HK-2 (cell line): ENCODE measurements around the gene ASPG.

Experiments
- DNase-seq: peaks from one replicate; pipeline ENCODE4 v3.0.0-alpha.2; 2018; ENCODE audit not compliant: unreplicated experiment

The ASPG gene

DNA sequence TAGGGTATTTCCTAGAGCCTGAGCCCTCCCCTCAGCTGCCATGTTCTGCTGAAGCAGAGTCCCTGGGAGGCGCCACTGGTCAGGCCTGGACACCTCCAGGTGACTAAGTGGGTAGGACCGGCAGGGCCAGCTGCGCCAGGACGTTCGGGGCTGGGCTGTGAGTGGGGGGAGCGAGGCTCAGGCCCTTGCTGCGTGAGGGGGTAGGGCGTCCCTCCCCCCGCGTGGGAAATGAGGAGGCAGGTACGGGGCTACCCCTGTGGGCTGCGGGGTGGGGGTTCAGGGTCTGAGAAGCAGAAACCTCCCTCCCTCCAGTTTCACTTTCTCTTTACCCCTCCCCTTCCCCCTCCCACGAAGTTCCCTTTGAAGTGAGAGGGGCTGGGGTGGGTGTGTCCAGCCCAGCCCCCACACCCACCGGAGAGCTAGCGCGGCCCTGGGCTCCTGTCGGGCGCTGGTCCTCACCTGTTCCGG, 30.8 kb downstream of the ASPG start:
- DNase-seq, result no peak

DNA sequence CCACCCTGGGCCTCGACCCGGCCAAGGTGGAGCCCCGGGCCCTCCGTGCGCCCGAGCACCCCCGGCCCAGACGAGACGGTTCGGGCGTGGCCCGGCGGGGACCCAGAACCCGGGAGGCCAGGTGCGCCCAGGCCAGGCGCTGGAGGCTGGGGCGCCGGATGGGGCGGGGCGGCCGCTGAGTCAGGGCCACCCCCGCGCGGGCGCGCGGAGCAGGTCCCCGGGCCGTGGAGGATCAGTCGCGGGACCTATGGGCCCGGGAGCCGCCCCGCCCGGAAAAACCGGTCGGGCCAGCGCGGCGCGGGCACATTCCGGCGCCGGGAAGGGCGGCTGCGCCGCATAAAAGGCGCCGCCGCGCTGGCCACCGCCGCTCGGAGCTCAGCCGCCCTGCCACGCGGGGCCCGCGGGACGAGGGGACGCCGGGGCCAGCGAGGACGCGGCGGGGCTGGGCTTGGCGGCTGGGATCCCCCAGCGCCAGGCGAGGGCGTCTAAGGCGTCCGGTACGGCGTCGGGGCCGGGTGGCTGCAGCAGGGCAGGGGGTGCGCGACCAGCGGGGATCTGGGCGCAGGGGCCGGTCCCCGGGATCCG, 31.3 kb downstream of the ASPG start:
- no peak for DNase-seq

DNA sequence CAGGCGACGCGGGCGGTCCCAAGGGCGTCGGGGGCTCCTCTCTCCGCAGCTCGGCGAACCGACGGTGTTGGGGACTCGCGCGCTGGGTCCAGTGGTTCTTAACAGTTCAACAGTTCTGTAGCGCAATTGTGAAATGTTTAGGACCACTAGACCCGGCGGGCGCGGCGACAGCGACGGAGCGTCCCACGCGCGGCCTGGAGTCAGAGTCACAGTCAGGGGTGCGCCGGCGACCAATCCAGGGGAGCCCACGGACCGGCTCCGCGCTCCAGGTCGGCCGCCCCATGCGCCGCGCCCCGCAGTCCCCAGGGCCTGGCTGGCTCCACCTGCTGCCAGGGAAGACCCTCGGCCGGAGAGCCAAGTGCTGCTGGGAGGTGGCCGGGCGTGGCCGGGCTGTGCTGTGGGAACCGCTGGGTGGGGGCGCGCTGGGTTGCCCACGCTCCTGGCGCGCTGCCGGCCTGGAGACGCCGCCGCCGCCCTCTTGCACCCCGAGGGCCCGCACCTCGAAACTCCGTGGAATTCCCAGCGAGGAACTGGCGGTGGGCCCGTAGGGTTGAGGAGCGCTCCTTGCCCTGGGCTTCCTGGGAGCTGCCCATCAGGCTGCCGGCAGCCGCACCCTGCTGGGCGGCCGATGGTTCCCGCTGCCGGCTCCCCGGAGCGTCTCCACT, 32.0 kb downstream of the ASPG start:
- DNase-seq, result no peak

DNA sequence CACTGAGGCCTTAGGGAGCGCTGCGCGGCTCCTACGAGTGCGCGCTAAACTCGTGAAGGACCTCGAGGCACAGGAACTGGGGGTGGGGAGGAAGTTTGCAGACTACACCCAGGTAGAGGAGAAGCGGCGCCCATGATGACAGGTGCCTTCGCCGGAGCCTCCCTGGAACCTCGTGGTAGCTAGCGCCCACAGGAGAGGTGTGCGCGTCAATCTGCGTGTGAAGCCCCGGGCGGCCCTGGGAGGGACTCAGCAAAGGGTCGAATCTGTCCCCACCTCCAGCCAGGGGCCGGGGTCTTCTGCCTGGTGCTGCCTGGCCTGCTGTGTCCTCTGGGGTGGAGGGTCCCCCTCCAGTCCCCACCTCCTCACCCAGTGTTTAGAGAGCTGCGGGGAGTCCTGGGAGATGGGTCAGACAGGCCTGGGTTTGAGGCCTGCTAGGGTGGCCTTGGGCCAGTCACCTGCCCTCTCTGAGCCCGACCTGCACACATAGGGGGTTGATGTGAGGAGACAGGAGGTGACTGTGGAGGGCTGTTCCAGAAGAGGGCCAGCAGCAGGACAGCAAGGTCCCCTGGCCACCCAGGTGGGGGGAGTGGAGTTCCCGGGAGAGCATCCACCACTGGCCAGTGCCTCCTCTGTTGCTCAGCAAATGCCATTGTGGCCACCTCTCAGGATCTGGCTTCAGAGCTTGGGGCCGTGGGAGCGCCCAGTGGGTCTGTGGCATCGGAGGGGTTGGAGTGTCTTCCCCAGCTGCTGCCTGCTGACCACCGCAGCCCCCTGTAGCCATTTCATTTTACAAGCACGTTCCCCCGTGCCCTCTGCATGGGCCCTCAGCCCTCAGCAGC, 32.7 kb downstream of the ASPG start:
- DNase-seq, result no peak

DNA sequence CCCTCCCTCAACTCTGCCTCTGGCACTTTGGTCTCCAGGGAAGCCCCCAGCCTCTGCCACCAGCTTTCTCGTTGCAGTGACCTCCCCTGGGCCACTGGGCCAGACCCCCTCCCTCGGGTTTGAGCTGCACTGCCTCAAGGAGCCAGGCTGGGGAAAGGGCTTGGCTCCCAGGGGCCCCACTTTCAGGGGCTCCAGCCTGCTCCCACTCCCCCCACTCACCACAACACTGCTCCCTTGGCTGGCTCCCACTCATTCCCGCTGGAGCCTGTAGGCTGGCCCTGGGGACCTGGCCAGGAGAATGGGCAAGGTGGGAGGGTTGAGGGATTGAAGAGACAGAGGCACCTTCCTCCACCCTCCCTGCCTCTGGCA, 33.6 kb downstream of the ASPG start:
- no peak for DNase-seq

DNA sequence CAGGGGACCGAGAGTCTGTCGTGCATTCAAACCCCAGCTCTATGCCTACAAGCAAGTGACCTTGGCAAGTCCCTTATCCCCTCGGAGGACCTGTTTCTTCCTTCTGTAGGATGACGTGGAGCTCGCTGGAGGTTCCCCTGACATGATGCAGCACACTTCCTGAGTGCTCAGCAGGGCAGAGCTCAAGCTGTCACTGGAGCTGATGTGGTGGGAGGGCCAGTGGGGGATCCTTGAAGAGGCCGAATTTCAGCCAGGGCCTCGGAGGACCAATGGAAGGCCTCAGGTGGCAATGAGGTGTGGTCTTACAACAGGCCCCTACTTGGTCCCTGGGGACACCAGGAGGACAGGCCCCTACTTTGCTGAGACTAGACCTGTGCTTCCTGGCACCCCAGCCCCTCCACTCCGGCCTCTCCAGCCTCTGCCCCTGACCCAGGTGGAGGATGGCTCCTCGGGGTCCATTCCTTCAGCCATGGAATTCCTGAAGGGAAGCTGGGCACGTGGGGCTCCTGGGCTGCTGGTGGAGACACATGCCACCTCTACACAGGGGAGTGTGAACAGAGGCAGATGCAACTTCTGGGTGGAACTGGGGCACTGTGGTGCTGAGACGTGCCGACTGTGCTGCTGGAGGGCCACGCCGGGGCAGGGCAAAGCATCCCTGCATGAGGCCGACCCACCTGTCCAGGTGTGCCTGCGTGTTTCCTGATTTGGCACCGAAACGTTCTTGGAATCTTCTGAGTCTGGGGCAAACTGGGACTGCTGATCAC, 34.2 kb downstream of the ASPG start:
- no peak for DNase-seq

DNA sequence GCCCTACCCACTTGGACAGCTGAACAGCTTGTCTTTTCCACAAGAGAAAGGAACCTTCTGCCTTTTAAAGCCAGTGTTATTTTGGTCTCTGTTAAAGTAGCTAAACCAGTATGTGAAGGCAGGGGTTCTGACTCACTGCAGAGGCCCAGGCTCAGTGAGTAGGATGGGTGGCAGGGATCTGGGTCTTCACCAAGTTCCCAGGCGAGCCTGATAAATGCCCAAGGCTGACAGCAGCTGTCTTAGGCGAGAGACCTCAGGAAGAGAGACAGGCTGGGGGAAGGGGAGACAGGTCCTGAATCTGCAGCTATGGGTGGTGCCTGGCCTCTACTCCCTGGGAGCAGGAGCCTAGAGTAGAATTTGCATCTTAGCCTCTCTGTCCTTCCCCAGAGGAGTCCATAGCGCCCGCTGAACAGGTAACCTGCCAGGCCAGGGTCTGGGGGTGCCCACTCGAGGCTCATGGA, 34.8 kb downstream of the ASPG start:
- DNase-seq, result no peak

DNA sequence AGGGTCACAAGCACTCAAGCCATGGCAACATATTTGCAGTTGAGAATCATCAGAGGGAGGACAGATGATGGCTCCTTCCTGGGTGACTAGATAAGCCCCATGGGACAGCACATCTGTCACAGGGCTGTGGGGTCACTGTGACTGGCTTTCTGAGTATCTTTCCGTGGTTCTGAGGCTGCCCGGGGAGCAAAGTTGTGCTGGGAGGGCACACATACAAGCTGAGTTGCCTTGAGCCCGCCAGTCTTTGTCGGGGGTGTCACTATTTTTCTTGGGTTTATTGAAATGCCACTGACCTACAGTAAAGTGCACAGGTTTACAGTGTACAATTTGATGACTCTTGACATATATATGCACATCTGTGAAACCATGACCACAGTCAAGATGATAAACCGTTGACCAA, 35.6 kb downstream of the ASPG start:
- no peak for DNase-seq

DNA sequence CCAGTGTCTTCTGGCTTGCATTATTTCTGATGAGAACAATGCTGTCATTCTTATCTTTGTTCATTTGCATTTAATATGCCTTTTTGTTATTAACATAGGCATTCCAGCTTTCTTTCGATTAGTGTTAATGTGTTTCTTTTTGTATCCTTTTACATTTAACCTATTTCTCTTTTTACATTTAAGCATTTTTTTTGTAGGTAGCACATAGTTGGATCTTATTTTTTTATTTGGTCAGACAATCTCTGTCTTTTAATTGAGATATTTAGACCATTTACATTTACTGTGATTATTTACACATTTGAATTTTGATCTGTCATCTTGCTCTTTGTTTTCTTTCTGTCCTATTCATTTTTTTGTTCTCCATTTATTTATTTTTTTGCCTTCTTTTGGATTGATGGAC, 38.4 kb downstream of the ASPG start:
- DNase-seq, result no peak

DNA sequence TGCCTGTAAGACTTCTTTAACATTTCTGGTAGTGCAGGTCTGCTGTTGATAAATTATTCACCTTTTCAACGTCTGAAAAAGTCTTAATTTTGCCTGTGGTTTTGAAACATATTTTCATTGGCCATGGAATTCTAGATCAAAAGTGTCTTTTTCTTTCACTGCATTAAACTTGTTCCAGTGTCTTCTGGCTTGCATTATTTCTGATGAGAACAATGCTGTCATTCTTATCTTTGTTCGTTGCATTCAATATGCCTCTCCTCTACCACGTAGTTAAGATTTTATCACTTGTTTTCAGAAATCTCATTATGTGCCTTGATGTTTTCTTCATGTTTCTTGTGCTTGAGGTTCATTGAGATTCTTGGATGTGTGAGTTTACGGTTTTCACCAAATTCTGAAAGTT, 39.5 kb downstream of the ASPG start:
- no peak for DNase-seq

DNA sequence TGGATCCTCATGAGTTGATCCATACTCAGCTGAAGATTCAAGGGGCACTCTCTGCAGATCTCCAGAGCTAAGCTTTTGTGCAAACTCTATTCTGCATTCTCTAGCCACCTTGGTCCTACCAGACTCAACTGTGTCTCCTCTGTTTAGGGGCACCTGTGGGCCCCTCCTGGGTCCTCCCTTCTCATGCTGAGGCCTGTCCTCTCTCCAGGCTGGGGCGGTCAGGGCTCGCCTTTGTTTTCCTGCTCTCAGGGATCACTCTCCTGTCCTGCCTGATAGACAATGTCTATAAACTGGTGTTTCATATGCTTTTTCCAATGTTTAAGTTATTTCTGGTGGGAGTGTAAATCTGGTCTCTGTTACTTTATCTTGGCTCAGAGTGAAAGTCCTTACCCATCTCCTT, 41.3 kb downstream of the ASPG start:
- DNase-seq, result no peak

DNA sequence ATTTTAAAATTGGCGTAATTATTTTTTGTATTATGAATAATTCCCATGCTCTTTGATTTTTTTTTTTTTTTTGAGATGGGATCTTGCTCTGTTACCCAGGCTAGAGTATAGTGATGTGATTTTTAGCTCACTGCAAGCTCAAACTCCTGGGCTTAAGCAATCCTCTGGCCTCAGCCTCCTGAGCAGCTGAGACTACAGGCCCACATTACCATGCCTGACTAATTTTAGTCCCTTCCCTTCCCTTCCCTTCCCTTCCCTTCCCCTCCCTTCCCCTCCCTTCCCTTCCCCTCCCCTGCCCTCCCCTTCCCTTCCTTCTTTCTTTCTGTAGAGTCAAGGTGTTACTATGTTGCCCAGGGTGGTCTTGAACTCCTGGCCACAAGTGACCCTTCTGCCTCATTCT, 43.5 kb downstream of the ASPG start:
- no peak for DNase-seq

DNA sequence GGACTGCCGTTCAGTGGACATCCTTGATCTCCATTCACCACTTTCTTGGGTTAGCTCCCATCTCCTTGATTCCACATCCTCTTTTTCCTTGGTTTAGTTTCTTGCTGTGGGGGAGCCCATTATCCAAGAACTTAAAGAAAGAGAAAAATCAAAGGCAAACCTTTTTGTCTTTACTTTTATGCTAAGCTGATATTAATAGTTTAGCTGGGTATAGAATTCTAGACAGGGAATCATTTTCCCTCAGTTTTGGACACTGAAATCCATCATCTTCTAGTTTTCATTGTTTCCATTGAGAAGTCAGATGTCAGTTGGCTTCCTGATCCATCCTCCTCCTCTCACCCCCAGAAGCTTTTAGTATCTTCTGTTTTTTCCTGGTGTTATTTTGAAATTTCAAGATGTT, 44.1 kb downstream of the ASPG start:
- no peak for DNase-seq

DNA sequence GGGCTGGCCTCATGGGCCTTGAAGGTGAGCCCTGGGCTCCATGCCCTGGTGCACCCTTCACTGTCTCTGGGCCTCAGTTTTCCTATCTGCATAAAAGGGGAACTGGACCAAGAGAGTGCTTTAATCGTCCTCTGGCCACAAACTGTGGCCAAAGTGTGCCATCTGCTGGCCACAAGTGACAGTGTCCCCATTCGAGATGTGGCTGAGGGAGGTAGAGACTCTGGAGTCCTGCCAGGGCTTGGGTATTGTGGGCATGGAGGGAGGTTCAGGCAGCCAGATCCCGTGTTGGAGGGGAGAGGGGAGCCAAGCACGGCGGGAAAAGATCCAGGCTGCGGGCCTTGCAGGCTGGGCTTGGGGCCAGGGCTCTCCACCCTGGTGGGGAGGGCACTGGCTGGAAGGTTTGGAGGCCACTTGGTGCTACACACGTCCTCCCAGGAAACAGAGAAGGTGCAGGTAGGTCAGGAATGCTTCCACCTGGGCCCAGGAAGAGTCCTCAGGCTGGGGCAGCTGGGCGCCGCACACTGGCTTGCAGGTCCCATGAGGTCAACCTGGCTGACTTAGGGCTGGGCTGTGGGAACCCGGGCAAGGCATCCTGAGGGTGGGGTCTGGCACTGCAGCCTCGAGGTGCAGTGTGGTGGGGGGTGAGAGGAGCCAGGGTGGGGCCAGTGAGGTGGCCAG, 45.6 kb downstream of the ASPG start:
- DNase-seq, result no peak

DNA sequence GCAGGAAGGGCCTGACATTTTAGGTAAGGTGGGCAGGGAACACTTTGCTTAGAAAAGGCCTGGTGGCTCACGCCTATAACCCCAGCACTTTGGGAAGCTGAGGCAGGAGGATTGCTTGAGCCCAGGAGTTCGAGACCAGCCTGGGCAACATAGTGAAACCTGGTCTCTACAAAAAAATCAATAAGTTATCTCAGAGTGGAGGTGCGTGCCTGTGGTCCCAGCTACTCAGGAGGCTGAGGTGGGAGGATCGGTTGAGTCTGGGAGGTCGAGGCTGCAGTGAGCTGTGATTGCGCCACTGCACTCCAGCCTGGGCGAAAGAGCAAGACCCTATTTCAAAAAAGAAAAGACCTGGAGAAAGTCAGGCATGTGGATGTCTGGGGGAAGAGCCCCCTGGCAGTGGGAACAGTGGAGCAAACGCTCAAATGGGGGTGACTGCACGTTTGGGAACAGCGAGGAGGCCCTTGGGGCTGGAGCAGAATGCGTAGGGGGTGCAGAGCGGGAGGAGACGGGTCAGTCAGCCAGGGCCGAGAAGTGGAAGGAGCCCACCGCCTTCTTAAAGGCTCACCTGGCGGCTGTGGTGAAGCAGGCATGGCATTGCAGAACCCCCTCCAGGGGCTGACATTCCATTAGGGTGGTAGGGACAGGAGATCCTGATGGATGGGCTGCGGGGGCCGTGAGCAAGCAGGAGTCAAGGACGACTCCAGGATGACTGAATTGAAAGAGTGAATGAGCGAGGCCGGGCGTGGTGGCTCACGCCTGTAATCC, 46.6 kb downstream of the ASPG start:
- DNase-seq, result no peak

DNA sequence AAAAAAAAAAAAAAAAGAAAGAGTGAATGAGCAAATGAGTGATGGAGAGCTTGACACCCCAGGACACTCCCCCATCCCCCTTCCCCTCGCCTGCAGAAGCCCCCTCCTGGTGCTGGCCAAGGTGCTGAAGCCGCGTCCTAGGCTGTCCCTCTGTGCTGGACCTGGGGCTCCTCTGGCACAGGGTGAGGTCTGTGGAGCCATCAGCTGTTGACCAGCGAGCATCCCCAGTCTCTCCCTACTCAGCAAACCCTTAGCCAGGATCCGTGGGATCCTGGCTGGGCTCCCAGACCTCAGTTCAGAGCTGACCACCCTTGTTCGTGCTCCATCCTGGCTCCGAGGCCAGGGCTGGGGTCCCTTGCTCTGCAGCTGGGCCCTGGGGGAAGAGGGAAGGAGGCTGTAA, 47.5 kb downstream of the ASPG start:
- no peak for DNase-seq

DNA sequence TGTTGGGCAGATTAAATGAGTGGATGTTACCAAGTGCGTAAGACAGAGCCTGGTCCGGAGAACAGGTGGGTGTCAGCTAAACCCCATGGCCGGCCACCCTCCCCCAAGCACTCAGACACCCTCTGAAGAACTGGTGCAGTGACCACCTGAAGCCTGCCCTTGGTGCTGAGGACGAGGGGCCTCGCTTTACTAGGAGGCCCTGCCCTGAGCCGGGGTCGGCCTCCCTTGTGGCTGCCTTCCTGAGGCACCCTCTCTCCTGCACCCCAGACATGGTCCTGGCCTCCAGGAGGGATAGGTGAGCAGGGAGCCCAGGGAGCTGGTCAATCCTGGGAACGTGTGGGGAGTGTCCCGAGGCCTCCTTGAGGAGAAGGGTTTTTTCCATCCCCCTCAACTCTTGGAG, 48.0 kb downstream of the ASPG start:
- DNase-seq, result no peak

DNA sequence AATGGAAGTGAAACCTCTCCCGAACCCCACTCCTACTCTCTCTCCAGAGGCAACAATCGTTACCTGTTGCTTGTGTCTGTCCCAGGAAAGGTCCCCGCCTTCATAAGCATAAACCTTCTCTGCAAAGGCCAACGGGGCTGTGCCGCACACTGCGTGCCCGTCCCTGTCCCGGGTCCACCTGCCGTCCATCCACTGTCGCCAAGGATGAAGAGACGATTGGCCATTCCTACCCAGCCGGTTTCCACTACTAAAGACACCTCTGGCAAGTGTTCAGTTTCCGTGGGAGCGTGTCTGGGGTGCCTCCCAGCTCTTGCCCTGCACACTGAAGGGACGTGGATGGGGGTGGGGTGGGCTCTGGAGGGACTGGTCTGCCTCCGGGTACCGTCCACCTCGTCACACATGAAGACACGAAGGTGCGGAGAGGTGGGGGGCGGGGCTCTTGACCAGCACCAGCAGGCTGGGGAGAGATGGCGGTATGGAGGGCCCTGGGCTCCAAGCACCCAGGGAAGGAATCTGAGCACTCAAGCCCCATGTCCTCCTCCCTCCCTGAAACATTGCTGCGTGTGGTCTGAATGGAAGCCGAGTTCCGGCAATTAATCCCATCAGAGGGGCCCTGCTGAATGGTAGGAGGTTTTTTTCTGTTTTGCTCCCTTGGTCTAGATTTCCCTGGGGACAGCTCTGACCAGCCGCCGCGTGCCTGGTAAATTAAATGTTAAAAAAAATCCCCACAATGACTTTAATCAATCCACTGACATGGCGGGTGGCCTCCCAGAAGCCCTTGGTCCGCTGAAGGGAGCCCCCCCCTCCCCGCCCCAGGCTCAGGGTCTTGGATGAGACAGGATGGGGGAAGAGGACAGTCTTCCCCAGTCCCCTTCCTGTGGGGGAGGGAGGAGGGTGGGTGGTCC, 48.8 kb downstream of the ASPG start:
- no peak for DNase-seq

DNA sequence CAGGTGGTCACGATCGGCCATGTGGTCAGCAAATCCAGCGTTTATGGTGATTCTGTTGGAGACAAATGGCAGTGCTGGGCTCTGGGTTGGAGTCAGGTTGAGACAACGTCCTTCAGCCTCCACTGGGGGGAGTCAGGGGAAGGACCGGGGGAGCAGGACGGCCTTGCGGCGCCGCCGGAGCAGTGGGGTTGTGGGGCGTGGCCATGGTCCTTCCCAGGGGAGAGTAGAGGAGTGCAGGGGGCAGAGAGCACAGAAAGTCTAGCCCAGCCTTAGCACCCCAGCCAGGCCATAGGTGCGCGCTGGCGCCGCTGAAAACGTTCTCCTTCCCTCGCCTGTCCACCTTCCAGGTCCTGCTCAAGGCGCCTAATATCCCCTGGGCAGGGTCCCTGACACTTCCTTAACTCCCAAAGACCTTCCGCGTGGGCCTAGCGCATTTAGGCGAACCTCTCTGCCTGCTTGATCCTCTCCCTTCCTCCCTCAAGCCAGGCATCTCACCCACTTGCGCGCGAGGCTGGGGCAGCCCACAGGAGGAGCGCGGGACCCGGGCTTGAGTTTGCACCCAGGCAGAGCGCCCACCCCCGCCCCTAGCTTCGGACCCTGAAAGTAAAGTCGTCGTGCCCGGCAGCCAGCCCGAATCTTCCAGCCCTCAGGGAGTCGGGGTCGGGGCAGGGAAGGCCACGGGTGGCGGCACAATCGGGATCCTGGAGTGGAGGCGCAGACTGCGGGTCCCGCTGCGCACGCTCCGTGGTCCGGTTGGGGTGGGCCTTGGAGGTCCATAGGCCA, 49.8 kb downstream of the ASPG start:
- no peak for DNase-seq
